GM12892 (cell line): ENCODE data around the gene TMEM217.

Source experiments
- POLR2A ChIP-seq: IDR thresholded peaks from 2 replicates; pipeline ENCODE4 v1.6.1; 2011; ENCODE audit warnings: low read depth, low read length, control low read depth
- POLR2AphosphoS5 ChIP-seq: IDR thresholded peaks from 2 replicates; pipeline ENCODE4 v1.6.1; 2011; ENCODE audit warnings: low read depth, low read length, control low read depth
- TAF1 ChIP-seq: IDR thresholded peaks from 2 replicates; pipeline ENCODE4 v1.6.1; 2011; ENCODE audit warnings: low read depth, mild to moderate bottlenecking, control low read depth, low read length, borderline replicate concordance

GRCh38 chr6:37177077-37177934, 80.6 kb downstream of the TMEM217 start:
- TF ChIP-seq POLR2AphosphoS5 = no peak
- TF ChIP-seq POLR2A = no peak
- no peak for TF ChIP-seq TAF1
